Renal cortical epithelial cell (primary cell): Measurements from ENCODE around the gene CDK10. TPM values are rescaled to one million over a fixed set of nuclear protein-coding genes. Genes with fewer than 3 reads are reported as not detected.
"Not testable (repeated sequence)": the region's sequence is repeated elsewhere in the genome, so short reads cannot be mapped to it uniquely, and the experiment has no call there.

Experiments used
- DNase-seq: peaks from one replicate; pipeline ENCODE4 v3.0.0-alpha.2; 2011; ENCODE audit warnings: low read depth
- total RNA-seq: library from RNA; depleted of rRNA; stranded (reverse); fragments of >200 nt; gene quantifications from 2 replicates; pipeline ENCODE4 v1.2.3, GENCODE V29; 2014

CDK10 gene
- total RNA-seq, 1 donor from 2014 or later: 56.5 TPM

DNA sequence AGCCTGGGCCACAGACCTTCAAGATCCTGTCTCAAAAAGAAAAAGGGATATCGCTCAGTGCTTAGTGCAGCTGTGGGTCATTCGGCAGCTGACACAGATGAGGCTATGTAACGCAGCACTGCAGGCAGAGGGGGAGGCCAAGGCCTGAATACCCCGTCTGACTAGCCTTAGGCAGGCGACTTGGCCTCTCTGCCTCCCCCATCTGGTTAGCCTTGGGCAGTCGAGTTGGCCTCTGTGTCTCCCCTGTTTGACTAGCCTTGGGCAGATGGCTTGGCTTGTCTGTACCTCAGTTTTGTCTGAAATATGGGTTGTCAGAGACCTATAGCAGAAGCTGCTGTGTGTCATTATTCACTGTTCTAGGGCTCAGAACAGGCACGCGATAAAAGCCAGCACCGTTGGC, 18.9 kb upstream of the CDK10 start:
- no peak for DNase-seq

DNA sequence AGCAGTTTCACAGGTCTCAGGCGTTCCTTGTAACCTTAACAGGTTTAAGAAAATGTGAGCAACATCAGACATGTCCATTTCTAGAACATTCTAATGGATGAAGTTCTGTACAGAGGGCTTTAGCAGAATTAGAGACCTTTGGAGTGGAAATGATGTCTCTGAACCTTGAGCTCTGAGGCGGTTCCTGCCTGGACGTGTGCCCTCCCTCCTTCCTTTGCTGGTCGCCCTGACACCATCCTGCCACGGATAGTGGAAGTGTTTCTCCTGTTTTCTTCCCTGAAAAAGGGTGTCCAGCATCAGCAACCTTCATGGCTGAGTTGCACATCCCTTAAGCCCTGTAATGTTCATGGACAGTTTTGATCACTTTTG, 17.7 kb upstream of the CDK10 start:
- no peak for DNase-seq

DNA sequence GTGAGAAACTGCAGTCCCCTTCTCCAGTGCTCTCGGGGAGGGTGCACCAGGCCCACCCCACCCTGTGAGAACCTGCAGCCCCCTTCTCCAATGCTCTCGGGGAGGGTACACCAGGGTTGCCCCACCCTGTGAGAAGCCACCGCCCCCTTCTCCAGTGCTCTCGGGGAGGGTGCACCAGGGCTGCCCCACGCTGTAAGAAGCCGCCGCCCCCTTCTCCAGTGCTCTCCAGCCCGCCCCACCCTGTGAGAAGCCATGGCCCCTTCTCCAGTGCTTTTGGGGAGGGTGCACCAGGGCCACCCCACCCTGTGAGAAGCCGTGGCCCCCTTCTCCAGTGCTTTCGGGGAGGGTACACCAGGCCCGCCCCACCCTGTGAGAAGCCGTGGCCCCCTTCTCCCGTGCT, 16.7 kb upstream of the CDK10 start:
- no peak for DNase-seq

DNA sequence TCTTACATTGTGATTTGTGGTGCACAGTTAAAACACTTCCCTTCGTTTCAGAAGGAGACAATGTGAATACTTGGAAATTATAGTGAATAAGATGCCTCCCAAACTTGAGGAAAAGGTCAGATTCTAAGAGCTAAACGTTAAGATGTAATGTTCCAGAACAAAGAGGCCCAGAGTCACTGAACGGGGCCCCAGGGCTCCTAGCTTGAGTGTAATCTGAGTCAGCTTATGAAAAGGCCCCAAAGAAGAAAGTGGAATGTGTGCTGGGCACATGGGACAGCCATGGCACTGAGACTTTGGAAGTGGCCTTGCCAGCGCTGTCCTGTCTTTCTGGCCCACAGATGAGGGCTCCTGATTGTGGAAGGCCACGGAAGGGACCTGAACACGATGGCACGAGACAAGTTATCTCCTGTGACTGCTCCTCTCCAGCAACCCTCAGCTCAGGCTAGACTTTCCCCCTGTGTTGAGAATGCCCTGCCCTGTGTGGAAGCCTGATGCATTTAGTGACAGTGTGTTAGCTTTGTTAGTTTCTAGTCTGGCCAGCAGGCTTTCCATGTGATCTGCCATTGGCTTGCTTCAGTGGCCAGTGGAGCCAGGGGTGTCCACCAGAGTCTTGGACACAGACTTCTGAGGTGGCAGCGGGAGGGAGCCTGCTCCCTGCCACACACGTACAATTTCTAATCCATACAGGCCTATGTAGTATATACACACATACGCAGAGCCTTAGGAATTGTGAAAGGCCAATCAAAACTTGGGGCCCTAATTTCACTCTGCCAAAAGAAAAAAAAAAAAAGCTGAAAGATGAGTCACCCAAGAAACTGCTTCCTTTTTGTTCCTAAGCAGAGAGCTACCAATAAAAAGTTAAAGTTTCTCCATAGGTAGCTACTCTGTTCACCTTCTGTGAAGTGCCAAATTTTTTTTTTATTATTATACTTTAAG, 15.7 kb upstream of the CDK10 start:
- peak; percentile 47 for DNase-seq

DNA sequence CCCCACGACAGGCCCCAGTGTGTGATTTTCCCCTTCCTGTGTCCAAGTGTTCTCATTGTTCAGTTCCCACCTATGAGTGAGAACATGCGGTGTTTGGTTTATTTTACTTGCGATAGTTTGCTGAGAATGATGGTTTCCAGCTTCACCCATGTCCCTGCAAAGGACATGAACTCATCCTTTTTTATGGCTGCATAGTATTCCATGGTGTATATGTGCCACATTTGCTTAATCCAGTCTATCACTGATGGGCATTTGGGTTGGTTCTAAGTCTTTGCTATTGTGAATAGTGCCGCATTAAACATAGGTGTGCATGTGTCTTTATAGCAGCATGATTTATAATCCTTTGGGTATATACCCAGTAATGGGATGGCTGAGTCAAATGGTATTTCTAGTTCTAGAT, 14.9 kb upstream of the CDK10 start:
- not testable (repeated sequence) for DNase-seq

DNA sequence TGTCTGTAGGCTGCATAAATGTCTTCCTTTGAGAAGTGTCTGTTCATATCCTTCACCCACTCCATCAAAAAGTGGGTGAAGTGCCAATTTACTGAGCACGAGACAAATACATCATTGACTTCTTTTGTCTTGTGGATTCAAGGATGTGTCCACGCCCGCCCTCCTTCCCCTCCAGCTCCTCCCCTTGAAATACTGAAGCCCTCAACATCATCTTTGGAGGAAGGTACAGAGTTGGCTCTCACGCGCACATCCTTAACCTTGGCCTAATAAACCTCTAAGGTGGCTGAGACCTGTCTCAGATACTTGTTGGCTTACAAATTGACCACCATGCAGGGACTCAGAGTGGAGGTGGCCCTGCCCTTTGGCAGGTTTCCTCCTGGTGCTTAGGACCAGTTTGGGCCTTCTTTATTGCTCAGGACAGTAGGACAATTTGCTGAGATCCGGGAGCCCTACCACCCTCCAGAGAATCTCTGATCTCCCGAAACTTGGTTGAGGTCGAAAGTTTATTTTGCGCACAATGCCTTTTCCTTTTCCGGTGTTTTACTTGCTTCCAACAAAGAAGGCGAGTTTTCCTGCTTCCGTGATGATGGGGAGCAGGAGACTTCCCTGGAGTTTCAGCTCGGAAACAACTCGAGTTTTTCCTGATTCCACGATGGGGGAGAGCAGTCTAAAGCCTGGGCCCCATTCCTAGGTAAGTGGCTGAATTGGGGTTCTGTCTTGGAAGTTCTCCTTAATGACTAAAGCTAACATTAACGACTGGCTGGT, 14.1 kb upstream of the CDK10 start:
- no peak for DNase-seq

DNA sequence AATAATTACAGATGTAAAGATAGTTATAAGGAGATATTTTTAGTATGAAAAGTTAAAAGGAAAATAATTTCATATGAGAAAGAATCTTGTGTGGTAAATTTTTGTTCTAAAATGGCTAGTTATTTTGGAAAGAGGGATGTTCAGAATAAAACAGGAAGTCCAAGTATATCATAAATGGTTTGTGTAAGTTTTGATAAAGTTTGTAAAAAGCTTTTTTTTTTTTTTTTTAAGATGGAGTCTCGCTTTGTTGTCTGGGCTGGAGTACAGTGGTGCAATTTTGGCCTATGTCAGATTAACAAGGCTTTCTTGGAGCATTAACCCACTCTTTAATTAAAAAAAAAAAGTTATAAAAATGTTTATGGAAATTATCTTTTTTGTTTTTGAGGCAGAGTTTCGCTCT, 8.2 kb upstream of the CDK10 start:
- DNase-seq: no peak

DNA sequence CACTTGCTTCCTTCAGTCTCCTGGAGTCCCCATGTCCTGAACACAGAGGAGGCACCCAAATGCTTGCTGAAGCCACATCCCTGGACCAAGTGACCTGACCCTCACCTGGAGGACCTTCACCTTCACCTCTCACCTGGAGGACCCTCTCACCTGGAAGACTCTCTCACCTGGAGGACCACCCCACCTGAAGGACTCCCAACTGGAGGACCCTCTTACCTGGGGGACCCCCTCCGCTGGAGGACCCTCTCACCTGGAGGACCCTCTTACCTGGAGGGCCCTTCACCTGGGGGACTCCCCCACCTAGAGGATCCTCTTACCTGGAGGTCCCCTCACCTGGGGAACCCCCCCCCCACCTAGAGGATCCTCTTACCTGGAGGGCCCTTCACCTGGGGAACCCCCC, 573 bp upstream of the CDK10 start:
- no peak for DNase-seq

DNA sequence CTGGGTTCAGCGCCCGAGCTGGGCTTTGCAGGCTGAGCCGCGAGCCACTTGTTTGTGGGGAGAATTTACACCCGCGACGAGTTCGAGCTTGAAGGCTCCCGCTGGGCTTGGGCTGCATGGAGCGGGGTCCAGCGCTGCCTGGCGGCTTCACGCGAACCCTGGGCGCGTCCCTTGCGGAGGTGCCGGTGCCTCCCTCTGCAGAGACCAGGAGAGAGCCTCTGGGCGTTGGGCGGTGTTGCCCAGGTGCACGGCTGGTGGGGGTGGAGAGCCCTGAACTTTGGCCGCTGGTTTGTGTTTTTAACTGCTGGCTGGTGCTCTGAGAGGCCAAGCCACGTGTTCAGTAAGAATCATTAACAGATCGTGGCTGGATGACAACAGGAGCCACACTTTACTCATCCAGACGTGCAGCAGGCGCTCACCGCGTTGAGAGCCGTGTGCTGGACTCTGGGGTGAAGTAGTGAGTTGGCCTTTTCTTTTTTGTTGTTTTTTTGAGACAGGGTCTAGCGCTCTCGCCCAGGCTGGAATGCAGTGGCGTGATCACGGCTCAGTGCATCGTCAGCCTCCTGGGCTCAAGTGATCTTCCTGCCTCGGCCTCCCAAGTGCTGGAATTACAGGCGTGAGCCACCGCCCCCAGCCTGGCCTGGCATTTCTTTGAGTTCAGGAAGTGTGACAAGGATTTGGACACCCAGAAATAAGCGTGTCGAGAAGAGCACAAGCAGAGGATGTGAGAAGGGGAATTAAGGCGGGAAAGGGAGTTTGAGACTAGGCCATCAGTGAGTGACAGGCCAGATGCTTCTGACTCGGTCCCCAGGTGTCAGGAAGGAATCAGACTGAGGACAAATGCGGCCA, 827 bp downstream of the CDK10 start:
- DNase-seq: peak; percentile 95

DNA sequence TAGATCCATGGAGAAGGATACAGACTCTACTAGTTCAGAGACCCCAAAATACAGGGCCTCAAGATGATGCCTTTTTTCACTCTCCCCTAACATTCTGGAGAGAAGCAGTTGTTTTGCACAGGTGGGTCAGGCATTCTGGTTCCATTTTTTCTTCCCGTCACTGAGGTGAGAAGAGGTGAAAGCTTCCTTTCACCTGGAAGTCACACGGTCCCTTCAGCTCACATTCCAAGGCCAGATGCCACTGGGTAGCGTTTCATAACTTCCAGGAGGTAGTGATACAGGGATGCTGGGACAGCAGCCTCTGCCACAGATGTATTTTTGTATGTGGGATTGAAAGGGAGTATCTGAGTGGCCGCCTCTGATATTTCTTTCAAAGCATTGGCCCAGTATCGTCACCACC, 1.9 kb downstream of the CDK10 start:
- DNase-seq: no peak

DNA sequence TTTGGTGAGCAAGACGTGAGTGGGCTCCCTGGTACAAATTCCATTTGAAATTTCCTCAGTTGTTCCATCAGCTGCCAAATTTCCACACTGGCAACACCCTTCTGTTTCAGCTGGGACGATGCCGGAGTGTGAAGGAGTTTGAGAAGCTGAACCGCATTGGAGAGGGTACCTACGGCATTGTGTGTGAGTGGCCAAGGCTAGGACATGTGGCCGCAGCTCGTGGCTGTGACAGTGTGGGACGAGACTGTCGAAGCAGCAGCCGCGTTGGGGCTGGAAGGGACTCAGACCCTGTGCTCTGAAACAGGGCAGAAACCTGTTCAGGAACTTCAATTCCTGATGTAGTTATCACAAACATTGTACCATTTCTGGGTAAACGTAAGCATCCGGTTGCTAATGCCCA, 2.7 kb downstream of the CDK10 start:
- no peak for DNase-seq

DNA sequence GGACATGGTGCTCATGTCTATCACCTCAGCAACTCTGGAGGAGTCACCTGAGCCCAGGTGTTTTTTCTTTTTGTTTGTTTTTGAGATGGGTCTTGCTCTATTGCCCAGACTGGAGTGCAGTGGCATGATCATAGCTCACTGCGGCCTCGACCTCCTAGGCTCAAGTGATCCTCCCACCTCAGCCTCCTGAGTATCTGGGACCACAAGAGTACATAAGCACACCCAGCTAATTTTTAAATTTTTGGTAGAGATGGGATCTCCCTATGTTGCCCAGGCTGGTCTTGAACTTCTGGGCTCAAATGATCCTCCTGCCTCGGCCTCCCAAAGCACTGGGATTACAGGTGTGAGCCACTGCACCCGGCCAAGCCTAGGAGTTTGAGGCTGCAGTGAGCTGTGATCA, 3.1 kb downstream of the CDK10 start:
- DNase-seq: not testable (repeated sequence)

DNA sequence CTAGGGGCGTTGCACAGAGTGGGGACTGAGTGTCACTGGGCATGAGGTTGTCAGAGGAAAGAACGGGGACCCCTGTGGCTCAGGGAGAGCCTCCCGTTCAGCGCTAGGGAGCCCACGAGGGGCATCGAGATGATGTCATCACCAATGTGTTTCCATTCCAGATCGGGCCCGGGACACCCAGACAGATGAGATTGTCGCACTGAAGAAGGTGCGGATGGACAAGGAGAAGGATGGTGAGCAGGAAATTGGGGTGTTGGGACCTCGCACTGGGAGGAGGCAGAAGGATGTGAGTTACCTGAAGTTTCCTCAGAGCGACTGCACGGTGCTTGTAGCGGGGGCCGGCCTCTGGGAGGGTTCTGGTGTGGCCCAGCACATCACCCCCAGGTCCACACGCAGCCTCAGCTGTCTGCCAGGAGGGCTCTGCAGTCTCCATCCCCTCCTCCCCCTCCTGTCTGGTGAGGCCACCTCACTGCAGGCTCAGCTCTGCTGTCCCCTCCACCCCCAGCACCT, 4.0 kb downstream of the CDK10 start:
- DNase-seq: no peak

DNA sequence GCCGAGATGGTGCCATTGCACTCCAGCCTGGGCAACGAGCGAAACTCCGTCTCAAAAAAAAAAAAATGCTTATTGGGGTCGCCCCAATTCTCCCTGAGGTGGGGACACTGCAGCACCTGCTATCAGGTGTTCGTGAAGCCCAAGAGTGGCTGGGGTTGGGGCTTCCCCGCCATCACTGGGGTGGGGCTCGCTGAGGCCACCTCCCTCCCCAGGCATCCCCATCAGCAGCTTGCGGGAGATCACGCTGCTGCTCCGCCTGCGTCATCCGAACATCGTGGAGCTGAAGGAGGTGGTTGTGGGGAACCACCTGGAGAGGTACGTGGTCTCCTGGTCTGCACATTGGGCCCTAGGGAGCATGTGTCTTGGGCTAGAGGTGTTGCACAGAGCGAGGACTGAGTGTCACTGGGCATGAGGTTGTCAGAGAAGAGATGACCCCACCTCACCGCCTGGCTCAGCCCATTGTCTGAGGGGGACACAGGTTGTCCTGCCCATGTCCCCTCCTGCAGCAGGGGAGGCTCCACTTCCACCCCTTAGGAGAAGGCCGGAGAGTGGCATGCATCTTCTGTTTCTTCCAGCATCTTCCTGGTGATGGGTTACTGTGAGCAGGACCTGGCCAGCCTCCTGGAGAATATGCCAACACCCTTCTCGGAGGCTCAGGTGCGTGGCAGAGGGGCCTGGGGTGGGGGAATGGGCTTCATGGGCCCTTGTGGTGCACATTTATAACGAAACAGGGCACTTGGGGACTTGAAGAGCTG, 4.9 kb downstream of the CDK10 start:
- no peak for DNase-seq

DNA sequence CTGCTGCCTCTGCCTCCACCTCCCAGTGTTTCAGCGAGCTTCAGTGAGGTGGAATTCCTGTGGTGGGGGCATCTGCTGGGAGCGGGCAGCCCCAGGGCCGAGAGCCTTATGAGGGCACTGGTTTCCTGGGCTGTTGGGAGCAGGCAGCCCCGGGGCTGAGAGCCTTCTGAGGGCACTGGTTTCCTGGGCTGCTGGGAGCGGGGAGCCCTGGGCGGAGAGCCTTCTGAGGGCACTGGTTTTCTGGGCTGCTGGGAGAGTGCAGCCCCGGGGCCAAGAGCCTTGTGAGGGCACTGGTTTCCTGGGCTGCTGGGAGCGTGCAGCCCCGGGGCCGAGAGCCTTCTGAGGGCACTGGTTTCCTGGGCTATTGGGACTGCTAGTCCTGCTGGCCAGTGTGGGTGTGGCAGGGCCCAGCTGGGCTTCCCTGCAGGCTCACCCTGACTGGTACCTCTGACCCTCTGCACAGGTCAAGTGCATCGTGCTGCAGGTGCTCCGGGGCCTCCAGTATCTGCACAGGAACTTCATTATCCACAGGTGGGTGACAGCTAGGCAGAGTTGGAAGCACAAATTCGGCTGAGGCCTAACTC, 5.6 kb downstream of the CDK10 start:
- DNase-seq: no peak

DNA sequence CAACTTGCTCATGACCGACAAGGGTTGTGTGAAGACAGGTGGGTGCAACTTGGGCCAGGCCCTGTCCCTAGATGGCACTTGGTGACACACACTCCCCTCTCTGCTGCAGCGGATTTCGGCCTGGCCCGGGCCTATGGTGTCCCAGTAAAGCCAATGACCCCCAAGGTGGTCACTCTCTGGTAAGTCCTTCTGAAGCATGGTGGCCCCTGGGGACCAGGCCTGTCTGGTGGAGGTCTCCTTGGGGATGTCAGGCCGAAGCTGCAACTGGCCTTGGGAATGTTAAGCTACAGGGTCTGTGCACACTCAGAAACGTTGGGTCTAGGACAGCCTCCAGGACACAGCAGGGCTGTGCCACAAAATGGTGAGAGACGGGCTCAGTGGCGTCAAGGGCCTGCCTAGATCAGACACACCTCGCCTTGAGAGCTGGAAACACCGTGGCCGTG, 6.8 kb downstream of the CDK10 start:
- DNase-seq: no peak

DNA sequence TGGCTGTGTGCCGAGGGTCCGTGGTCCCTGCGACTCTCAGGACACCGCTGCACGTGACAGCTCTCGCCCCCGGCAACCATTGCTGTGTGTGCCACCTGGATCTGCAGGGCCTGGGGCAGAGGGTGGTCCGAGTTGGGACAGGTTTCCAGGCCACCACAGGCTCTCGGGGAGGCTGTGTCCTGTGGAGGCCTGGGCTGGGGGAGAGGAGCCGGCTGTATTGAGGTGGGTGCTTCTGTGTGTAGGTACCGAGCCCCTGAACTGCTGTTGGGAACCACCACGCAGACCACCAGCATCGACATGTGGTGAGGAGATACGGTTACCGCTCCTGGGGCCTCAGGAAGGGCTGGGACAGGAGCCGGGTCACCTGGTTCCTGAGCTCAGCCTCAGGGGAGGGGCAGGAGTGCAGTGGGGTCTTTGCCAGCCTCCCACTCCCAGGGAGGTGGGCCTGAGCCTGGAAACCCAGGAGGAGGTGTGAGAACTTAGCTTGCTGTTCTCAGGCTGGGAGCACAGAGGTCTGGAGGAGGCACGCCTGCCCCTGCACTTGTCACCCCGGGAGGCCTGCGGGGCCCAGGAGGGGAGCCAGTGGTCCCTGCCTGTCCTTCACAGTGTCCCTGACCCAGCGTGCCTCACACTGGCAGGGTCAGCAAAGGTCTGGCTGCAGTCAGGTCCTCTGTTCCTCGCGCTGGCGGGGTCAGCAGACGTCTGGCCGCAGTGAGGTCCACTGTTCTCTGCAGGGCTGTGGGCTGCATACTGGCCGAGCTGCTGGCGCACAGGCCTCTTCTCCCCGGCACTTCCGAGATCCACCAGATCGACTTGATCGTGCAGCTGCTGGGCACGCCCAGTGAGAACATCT, 7.7 kb downstream of the CDK10 start:
- no peak for DNase-seq

DNA sequence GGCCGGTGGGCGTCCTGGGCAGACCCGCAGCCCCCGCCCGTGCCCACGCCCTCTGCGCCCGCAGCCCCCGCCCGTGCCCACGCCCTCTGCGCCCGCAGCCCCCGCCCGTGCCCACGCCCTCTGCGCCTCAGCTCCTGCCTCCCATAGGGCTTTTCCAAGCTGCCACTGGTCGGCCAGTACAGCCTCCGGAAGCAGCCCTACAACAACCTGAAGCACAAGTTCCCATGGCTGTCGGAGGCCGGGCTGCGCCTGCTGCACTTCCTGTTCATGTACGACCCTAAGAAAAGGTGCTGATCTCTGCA, 8.2 kb downstream of the CDK10 start:
- DNase-seq: not testable (repeated sequence)

DNA sequence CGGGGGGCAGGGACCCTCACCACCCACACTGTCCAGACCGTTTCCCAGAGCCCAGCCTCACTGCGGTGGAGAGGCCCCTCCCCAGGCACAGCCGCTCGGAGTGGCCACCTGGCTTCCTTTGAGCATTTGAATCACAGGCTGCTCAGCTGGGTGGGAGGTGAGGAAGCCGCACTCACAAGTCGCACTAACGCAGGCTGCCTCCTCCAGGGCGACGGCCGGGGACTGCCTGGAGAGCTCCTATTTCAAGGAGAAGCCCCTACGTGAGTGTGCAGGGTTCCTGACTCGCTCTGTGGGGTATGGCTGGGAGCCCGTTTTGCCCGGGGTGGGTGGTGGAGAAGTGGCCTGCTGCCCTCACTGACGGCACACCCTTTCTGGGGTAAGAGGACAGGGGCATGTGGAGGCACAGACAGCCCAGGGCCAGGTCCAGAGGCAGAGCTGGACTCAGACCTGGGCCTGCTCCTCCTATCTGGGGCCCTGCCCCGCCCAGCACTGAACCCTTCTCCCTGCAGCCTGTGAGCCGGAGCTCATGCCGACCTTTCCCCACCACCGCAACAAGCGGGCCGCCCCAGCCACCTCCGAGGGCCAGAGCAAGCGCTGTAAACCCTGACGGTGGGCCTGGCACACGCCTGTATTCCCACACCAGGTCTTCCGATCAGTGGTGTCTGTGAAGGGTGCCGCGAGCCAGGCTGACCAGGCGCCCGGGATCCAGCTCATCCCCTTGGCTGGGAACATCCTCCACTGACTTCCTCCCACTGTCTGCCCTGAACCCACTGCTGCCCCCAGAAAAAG, 8.8 kb downstream of the CDK10 start:
- no peak for DNase-seq
